LNCAP (cell line): ENCODE data around the gene TRIM29.

Source experiments
- CTCF ChIP-seq: fragments of 450-650 bp; IDR thresholded peaks from 2 replicates; pipeline ENCODE4 v1.5.1; 2017; ENCODE audit warnings: mild to moderate bottlenecking

The TRIM29 gene

DNA sequence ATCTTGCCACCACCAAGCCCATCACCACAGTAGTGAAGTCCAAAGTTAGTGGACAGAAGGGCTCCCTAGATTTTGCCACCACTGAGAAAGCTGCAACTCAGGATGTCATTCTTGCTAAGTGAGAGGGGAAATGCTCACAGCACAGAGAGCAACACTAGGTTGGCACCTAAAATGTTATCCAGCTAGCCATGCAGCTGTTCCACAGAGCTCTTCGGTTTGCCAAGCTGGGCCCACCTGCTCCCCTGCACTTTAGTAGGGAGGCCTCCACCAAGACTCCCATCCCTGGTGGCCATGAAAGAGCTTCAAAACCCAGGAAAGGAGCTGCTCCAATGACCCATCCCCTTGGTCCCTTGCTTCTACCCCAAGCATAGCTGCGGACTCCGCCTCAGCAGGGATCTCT, 63.8 kb downstream of the TRIM29 start:
- TF ChIP-seq CTCF: no peak

GRCh38 chr11:120073196-120073595, 64.7 kb downstream of the TRIM29 start:
- no peak for TF ChIP-seq CTCF

- TF ChIP-seq CTCF: no peak
These were observed 69.8 kb downstream of the TRIM29 start for GRCh38 chr11:120068114-120068573.

- no peak for TF ChIP-seq CTCF
These were observed 70.3 kb downstream of the TRIM29 start for GRCh38 chr11:120067438-120068113.

GRCh38 chr11:120066738-120067437, 71.0 kb downstream of the TRIM29 start:
- TF ChIP-seq CTCF: no peak

GRCh38 chr11:120065876-120066275, 72.0 kb downstream of the TRIM29 start:
- no peak for TF ChIP-seq CTCF

- no peak for TF ChIP-seq CTCF
These were observed 72.7 kb downstream of the TRIM29 start for GRCh38 chr11:120065176-120065575.
